ENCODE measurements around the gene EPHB1.

The EPHB1 gene

GRCh38 chr3:134904776-134905646 is 110.0 kb downstream of the EPHB1 start:
- DNase-seq (ENCODE audit: extremely low read depth in 1 of 2, low read depth in 1 of 2) = no peak

- no peak for DNase-seq (ENCODE audit: extremely low read depth in 1 of 2, low read depth in 1 of 2)
These were observed 110.5 kb downstream of the EPHB1 start for GRCh38 chr3:134905647-134905935.

- DNase-seq (ENCODE audit: extremely low read depth in 1 of 2, low read depth in 1 of 2) = no peak
These were observed 113.2 kb downstream of the EPHB1 start for GRCh38 chr3:134908271-134908670.

- no peak for DNase-seq (ENCODE audit: extremely low read depth in 1 of 2, low read depth in 1 of 2)
These were observed 115.0 kb downstream of the EPHB1 start for GRCh38 chr3:134910026-134910425.

- no peak for DNase-seq (ENCODE audit: extremely low read depth in 1 of 2, low read depth in 1 of 2)
These were observed 116.8 kb downstream of the EPHB1 start for GRCh38 chr3:134911586-134912548.

- DNase-seq (ENCODE audit: extremely low read depth in 1 of 2, low read depth in 1 of 2) = no peak
These were observed 121.4 kb downstream of the EPHB1 start for GRCh38 chr3:134916276-134916961.

GRCh38 chr3:134917631-134918030 is 122.6 kb downstream of the EPHB1 start:
- DNase-seq (ENCODE audit: extremely low read depth in 1 of 2, low read depth in 1 of 2) = no peak

GRCh38 chr3:134918441-134918840 is 123.4 kb downstream of the EPHB1 start:
- no peak for DNase-seq (ENCODE audit: extremely low read depth in 1 of 2, low read depth in 1 of 2)

- DNase-seq (ENCODE audit: extremely low read depth in 1 of 2, low read depth in 1 of 2) = no peak
These were observed 127.0 kb downstream of the EPHB1 start for GRCh38 chr3:134922101-134922500.

GRCh38 chr3:134922866-134923265 is 127.8 kb downstream of the EPHB1 start:
- DNase-seq (ENCODE audit: extremely low read depth in 1 of 2, low read depth in 1 of 2) = no peak

GRCh38 chr3:134923286-134923685 is 128.2 kb downstream of the EPHB1 start:
- DNase-seq (ENCODE audit: extremely low read depth in 1 of 2, low read depth in 1 of 2) = no peak

GRCh38 chr3:134927599-134927998 is 132.5 kb downstream of the EPHB1 start:
- DNase-seq (ENCODE audit: extremely low read depth in 1 of 2, low read depth in 1 of 2) = no peak

- no peak for DNase-seq (ENCODE audit: extremely low read depth in 1 of 2, low read depth in 1 of 2)
These were observed 133.3 kb downstream of the EPHB1 start for GRCh38 chr3:134928392-134928791.

GRCh38 chr3:134928819-134929218 is 133.8 kb downstream of the EPHB1 start:
- no peak for DNase-seq (ENCODE audit: extremely low read depth in 1 of 2, low read depth in 1 of 2)

GRCh38 chr3:134929976-134930375 is 134.9 kb downstream of the EPHB1 start:
- no peak for DNase-seq (ENCODE audit: extremely low read depth in 1 of 2, low read depth in 1 of 2)

GRCh38 chr3:134931045-134931785 is 136.2 kb downstream of the EPHB1 start:
- DNase-seq (ENCODE audit: extremely low read depth in 1 of 2, low read depth in 1 of 2) = no peak

- no peak for DNase-seq (ENCODE audit: extremely low read depth in 1 of 2, low read depth in 1 of 2)
These were observed 137.0 kb downstream of the EPHB1 start for GRCh38 chr3:134932035-134932434.

- DNase-seq (ENCODE audit: extremely low read depth in 1 of 2, low read depth in 1 of 2) = no peak
These were observed 138.9 kb downstream of the EPHB1 start for GRCh38 chr3:134933997-134934396.

- no peak for DNase-seq (ENCODE audit: extremely low read depth in 1 of 2, low read depth in 1 of 2)
These were observed 139.9 kb downstream of the EPHB1 start for GRCh38 chr3:134934933-134935332.

GRCh38 chr3:134937256-134938028 is 142.4 kb downstream of the EPHB1 start:
- DNase-seq (ENCODE audit: extremely low read depth in 1 of 2, low read depth in 1 of 2) = no peak

All from stimulated activated CD8-positive, alpha-beta memory T cell treated with anti-CD3 and anti-CD28 coated beads, Interleukin-7, amount 100 ng/mL, for 48 hours (primary cell).